Smooth muscle cell (in vitro differentiated cells): Measurements from ENCODE around the gene P2RX5. TPM values are rescaled to one million over a fixed set of nuclear protein-coding genes. Genes with fewer than 3 reads are reported as not detected.

Experiments
- DNase-seq: peaks from one replicate; lab custom pipeline; 2025; ENCODE audit not compliant: unreplicated experiment; lab: John Stamatoyannopoulos, UW
- H2AFZ ChIP-seq: fragments of 200-600 bp; sonication (generic); 2 replicates; pipeline ENCODE4 v1.6.0; 2016; ENCODE audit warnings: antibody characterized with exemption, low read depth, mild to moderate bottlenecking
- H3F3A ChIP-seq: fragments of 200-600 bp; sonication (generic); 2 replicates; pipeline ENCODE4 v1.6.0; 2017; ENCODE audit warnings: antibody characterized with exemption, low read depth
- H3K27ac ChIP-seq: fragments of 200-600 bp; sonication (generic); 2 replicates; pipeline ENCODE4 v1.5.1; 2016; ENCODE audit warnings: low read depth, mild to moderate bottlenecking
- H3K27me3 ChIP-seq: fragments of 200-600 bp; sonication (generic); 2 replicates; pipeline ENCODE4 v1.6.1; 2016; ENCODE audit warnings: low read depth, mild to moderate bottlenecking
- H3K36me3 ChIP-seq: fragments of 200-600 bp; sonication (generic); 2 replicates; pipeline ENCODE4 v1.5.1; 2016; ENCODE audit warnings: low read depth
- H3K4me1 ChIP-seq: fragments of 200-600 bp; sonication (generic); 2 replicates; pipeline ENCODE4 v1.5.1; 2016; ENCODE audit warnings: low read depth
- H3K4me2 ChIP-seq: fragments of 200-600 bp; sonication (generic); 2 replicates; pipeline ENCODE4 v1.6.0; 2016; ENCODE audit warnings: mild to moderate bottlenecking
- H3K4me3 ChIP-seq: fragments of 200-600 bp; sonication (generic); 2 replicates; pipeline ENCODE4 v1.5.1; 2016; ENCODE audit warnings: mild to moderate bottlenecking
- H3K79me2 ChIP-seq: fragments of 200-600 bp; sonication (generic); 2 replicates; pipeline ENCODE4 v1.6.0; 2016; ENCODE audit warnings: low read depth, mild to moderate bottlenecking
- H3K9ac ChIP-seq: fragments of 200-600 bp; sonication (generic); 2 replicates; pipeline ENCODE4 v1.6.0; 2016; ENCODE audit warnings: low read depth
- H3K9me3 ChIP-seq: fragments of 200-600 bp; sonication (generic); replicated peaks from 2 replicates; pipeline ENCODE4 v1.5.1; 2016; ENCODE audit warnings: low read depth
- H4K20me1 ChIP-seq: fragments of 200-600 bp; sonication (generic); 2 replicates; pipeline ENCODE4 v1.6.0; 2016; ENCODE audit warnings: low read depth
- WGBS: methylation state at CpG from one replicate; pipeline ENCODE4 v1.1.7; 2016; ENCODE audit warnings: low lambda C conversion rate; 5-methylcytosine and 5-hydroxymethylcytosine counted together
- polyA plus RNA-seq: library from polyadenylated mRNA; unstranded; fragments of >200 nt; fragmentation: Nextera tagmentation; extraction: Ambion mirVana; gene quantifications from 2 replicates; pipeline ENCODE4 v1.2.1, GENCODE V29; 2016
- total RNA-seq: library from RNA; depleted of rRNA; stranded (reverse); fragments of >200 nt; gene quantifications from 2 replicates; pipeline ENCODE4 v1.2.3, GENCODE V29; 2014
- TF ChIP-seq, protein P1 (sequence below): fragments of 200-600 bp; sonication (generic); IDR thresholded peaks from 2 replicates; pipeline ENCODE4 v1.5.1; 2017; ENCODE audit warnings: borderline replicate concordance, mild to moderate bottlenecking, antibody characterized with exemption; ENCODE audit not compliant: insufficient read depth, poor library complexity, severe bottlenecking

P2RX5 gene
- total and polyA plus RNA-seq, 2 experiments from 2014 or later, result not detected

DNA sequence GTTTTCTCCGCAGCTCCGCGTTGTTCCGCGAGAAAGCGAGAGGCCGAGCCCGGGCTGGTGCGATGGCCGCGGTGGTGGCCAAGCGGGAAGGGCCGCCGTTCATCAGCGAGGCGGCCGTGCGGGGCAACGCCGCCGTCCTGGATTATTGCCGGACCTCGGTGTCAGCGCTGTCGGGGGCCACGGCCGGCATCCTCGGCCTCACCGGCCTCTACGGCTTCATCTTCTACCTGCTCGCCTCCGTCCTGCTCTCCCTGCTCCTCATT is 26.9 kb downstream of the P2RX5 start:
- Histone ChIP-seq H2AFZ (no peak overlapping the region), H3K4me3 (peak overlapping the region; percentile 69), H3K4me1 (peaks cover 9% of the 10 kb centered on the region), H3K4me2 (peak overlapping the region; percentile 90), H3K9ac (peak overlapping the region; percentile 89), H3F3A (peaks cover 6% of the 10 kb centered on the region), H3K79me2 (peaks cover 42% of the 10 kb centered on the region), H3K27ac (peak overlapping the region; percentile 70), H3K9me3 (no peaks in the 10 kb centered on the region), H3K36me3 (no peaks in the 10 kb centered on the region), H4K20me1 (peaks cover 48% of the 10 kb centered on the region), H3K27me3 (no peaks in the 10 kb centered on the region)
- 1% methylated on average over 28 of the region's 32 CpGs for WGBS
- TF ChIP-seq, protein P1, sequence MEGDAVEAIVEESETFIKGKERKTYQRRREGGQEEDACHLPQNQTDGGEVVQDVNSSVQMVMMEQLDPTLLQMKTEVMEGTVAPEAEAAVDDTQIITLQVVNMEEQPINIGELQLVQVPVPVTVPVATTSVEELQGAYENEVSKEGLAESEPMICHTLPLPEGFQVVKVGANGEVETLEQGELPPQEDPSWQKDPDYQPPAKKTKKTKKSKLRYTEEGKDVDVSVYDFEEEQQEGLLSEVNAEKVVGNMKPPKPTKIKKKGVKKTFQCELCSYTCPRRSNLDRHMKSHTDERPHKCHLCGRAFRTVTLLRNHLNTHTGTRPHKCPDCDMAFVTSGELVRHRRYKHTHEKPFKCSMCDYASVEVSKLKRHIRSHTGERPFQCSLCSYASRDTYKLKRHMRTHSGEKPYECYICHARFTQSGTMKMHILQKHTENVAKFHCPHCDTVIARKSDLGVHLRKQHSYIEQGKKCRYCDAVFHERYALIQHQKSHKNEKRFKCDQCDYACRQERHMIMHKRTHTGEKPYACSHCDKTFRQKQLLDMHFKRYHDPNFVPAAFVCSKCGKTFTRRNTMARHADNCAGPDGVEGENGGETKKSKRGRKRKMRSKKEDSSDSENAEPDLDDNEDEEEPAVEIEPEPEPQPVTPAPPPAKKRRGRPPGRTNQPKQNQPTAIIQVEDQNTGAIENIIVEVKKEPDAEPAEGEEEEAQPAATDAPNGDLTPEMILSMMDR, result no peak
- no peak for DNase-seq

DNA sequence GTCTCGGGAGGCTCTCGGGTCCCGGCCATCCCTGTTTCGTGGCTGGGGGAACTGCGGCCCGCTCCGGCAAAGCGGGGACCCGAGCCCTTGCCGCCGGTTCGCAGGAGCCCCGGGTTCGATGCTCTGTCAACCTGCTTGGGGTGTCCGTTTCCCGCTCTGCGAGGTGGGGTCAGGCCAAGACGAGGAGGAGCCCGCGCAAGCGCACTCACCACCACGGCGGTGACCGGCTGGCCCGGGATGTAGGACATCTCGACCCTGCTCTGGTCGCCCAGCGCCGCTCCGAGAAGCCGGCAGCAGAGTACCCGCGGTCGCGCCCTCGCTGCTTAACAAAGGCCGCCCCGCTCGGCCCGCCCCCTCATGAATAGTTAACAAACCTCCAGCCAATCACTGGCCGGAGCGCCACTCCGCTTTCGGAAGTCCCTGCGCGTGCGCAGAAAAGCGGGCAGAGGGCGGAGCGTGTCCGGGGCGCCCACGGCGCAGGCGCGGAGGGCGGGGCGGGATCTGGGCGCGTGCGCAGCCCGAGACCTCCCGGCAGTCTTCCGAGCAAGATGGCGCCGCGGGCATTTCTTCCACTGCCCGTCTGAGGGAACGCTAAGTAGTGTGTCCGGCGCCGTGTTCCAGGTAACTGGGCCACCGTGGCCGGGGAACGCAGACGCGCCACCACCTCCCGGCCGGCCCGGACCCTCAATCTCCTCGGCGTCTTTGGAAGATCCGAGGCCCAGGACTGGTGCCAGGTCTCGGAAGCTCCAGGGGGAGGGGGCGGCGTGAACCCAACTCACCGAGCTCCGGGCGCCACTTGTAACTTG is 27.5 kb downstream of the P2RX5 start, which contains the start of the genes EMC6 and TAX1BP3:
Gene EMC6 (plus strand): TSS at position 534 of the 806 bp plus-strand sequence. CDS start 335 bp downstream, outside the sequence.
Gene TAX1BP3 (minus strand): TSS at position 300 of the 806 bp plus-strand sequence. CDS start 52 bp downstream, at position 248.
- Histone ChIP-seq H3K9me3 (no peaks in the 10 kb centered on the region), H3K27ac (peak within 1 kb of the TSS; percentile 97), H4K20me1 (peaks cover 53% of the 10 kb centered on the region), H2AFZ (peak within 1 kb of the TSS; percentile 57), H3K4me1 (peaks cover 9% of the 10 kb centered on the region), H3K9ac (peak within 1 kb of the TSS; percentile 96), H3K27me3 (no peaks in the 10 kb centered on the region), H3K4me3 (peak within 1 kb of the TSS; percentile 69), H3K36me3 (no peaks in the 10 kb centered on the region), H3K79me2 (peaks cover 42% of the 10 kb centered on the region), H3F3A (peaks cover 6% of the 10 kb centered on the region), H3K4me2 (peak within 1 kb of the TSS; percentile 93)
- TF ChIP-seq, protein P1, result no peak
- WGBS, result under 1% methylated on average over 85 of the region's 89 CpGs
- DNase-seq, result peak; percentile 97

DNA sequence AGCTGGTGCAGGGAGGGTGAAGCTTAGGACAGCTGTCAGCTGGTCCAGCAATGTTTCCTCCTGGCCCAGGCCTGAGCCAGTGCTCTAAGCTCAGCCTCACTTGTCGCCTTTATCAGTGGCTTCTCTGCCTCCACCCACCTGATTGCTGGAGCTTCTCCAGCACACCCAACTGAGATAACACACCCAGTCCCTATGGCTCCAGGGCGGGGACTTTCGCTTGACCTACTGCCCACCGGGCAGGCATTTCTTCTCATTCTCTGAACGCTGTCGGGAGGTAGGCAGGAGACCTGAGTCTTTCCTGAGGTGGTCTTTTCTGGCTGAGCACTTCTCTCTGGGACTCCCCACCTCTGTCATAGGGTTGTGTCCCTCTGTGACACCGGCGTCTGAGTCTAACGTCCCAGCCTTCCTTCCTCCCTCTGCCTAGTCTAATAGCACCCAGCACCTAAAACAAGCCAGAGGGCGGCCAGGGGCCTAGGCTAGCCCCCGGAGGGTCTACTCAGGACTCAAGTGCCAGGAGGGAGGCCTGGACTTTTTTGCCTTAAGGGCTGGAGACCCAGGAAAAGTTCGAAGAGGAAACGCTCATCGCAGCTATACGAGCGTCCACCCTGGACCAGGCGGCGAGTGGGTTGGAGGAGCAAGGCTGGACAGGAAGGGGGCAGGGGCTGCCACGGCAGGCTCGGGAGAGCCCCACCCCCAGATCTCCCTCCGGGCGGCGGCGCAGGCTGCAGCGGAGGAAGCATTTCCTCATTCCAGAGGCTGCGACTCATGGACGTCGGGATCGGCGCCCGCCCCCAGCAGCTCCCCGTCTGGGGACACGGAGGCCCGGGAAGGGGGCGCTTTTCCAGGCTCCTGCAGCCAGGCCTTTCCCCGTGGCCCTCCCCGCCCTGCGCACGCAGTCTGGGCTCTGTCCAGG is 28.3 kb downstream of the P2RX5 start:
- Histone ChIP-seq H3K9ac (peak overlapping the region; percentile 96), H3K79me2 (peaks cover 42% of the 10 kb centered on the region), H3K9me3 (no peaks in the 10 kb centered on the region), H4K20me1 (peaks cover 61% of the 10 kb centered on the region), H3K36me3 (no peaks in the 10 kb centered on the region), H3F3A (peaks cover 6% of the 10 kb centered on the region), H2AFZ (no peak overlapping the region), H3K4me1 (peaks cover 9% of the 10 kb centered on the region), H3K27ac (peak overlapping the region; percentile 97), H3K27me3 (no peaks in the 10 kb centered on the region), H3K4me3 (peak overlapping the region; percentile 69), H3K4me2 (peak overlapping the region; percentile 93)
- 3% methylated on average over 38 of the region's 39 CpGs for WGBS
- TF ChIP-seq, protein P1, result no peak
- DNase-seq, result peak; percentile 96
